Stimulated activated CD8-positive, alpha-beta memory T cell treated with anti-CD3 and anti-CD28 coated beads, Interleukin-4, amount 100 ng/mL, for 1 hour (primary cell): Measurements from ENCODE around the gene ANO1.
"Not testable (repeated sequence)": the region's sequence is repeated elsewhere in the genome, so short reads cannot be mapped to it uniquely, and the experiment has no call there.

Experiments
- DNase-seq, 2 donors: peaks; one replicate each; pipeline ENCODE4 v3.0.0-alpha.2; 2020; ENCODE audit warnings: low read depth in 2 of 2, low spot score in 1 of 2

The ANO1 gene

GRCh38 chr11:70078095-70078780, at the start of gene ANO1:
TSS of gene ANO1 (plus strand) at chr11:70078317. CDS start at chr11:70078607, 290 bp downstream.
- DNase-seq, result no peak

- no peak for DNase-seq
These were observed 48.8 kb upstream of the ANO1 start for GRCh38 chr11:70029115-70029860.

GRCh38 chr11:70029861-70030380, 48.2 kb upstream of the ANO1 start:
- DNase-seq, result no peak

GRCh38 chr11:70030412-70030811, 47.7 kb upstream of the ANO1 start:
- DNase-seq, result no peak

GRCh38 chr11:70031631-70032469, 46.3 kb upstream of the ANO1 start:
- no peak for DNase-seq

- no peak for DNase-seq
These were observed 45.7 kb upstream of the ANO1 start for GRCh38 chr11:70032470-70032795.

GRCh38 chr11:70032943-70033710, 45.0 kb upstream of the ANO1 start:
- no peak for DNase-seq

- DNase-seq, result no peak
These were observed 44.4 kb upstream of the ANO1 start for GRCh38 chr11:70033711-70034070.

GRCh38 chr11:70034740-70035365, 43.3 kb upstream of the ANO1 start:
- DNase-seq, result no peak

GRCh38 chr11:70035665-70036064, 42.5 kb upstream of the ANO1 start:
- DNase-seq, result not testable (repeated sequence)

GRCh38 chr11:70036971-70037882, 40.9 kb upstream of the ANO1 start:
- DNase-seq, result no peak

GRCh38 chr11:70038034-70038834, 39.9 kb upstream of the ANO1 start:
- no peak for DNase-seq

- no peak for DNase-seq
These were observed 37.7 kb upstream of the ANO1 start for GRCh38 chr11:70040452-70040851.

- DNase-seq, result no peak
These were observed 37.1 kb upstream of the ANO1 start for GRCh38 chr11:70040869-70041501.

- DNase-seq, result no peak
These were observed 34.6 kb upstream of the ANO1 start for GRCh38 chr11:70043482-70043881.

- DNase-seq, result no peak
These were observed 32.0 kb upstream of the ANO1 start for GRCh38 chr11:70046089-70046488.

GRCh38 chr11:70048279-70049024, 29.7 kb upstream of the ANO1 start:
- DNase-seq, result no peak

GRCh38 chr11:70049045-70049444, 29.1 kb upstream of the ANO1 start:
- DNase-seq, result no peak
